ENCODE results near the gene DMRTA2.

- no peak for TF ChIP-seq YY1 (IDR thresholded peaks at IDR 0.05; ENCODE audit: insufficient read depth, insufficient read length)
- no peak for TF ChIP-seq SUZ12 (IDR thresholded peaks at IDR 0.05; ENCODE audit: extremely low read depth, insufficient read depth, insufficient read length)
- no peak for TF ChIP-seq ZNF274 (IDR thresholded peaks at IDR 0.05; ENCODE audit: low read depth, low read length)
These were observed 53.4 kb downstream of the DMRTA2 start for GRCh38 chr1:50369830-50370229.
